Measurements from ENCODE around the gene TMEM220.

TMEM220 gene

GRCh38 chr17:10729334-10730193 lies at the start of gene TMEM220:
Gene TMEM220, minus strand, starts transcription at chr17:10730023. Its CDS starts 172 bp downstream, at chr17:10729851.
- DNase-seq (ENCODE audit: low read depth in 2 of 2) = peak in 1 of 2 experiments; percentile 38

- DNase-seq (ENCODE audit: low read depth in 2 of 2) = no peak
Measured at GRCh38 chr17:10779609-10780008, 49.8 kb upstream of the TMEM220 start.

GRCh38 chr17:10777890-10778289 lies 48.1 kb upstream of the TMEM220 start:
- no peak for DNase-seq (ENCODE audit: low read depth in 2 of 2)

- DNase-seq (ENCODE audit: low read depth in 2 of 2) = no peak
Measured at GRCh38 chr17:10777131-10777807, 47.4 kb upstream of the TMEM220 start.

GRCh38 chr17:10776381-10776780 lies 46.6 kb upstream of the TMEM220 start:
- no peak for DNase-seq (ENCODE audit: low read depth in 2 of 2)

GRCh38 chr17:10775740-10776356 lies 46.0 kb upstream of the TMEM220 start:
- no peak for DNase-seq (ENCODE audit: low read depth in 2 of 2)

- DNase-seq (ENCODE audit: low read depth in 2 of 2) = no peak
Measured at GRCh38 chr17:10775058-10775457, 45.2 kb upstream of the TMEM220 start.

GRCh38 chr17:10773391-10773790 lies 43.6 kb upstream of the TMEM220 start:
- DNase-seq (ENCODE audit: low read depth in 2 of 2) = no peak

GRCh38 chr17:10772425-10773380 lies 42.9 kb upstream of the TMEM220 start:
- DNase-seq (ENCODE audit: low read depth in 2 of 2) = peak; percentile 2 to 59

- DNase-seq (ENCODE audit: low read depth in 2 of 2) = no peak
Measured at GRCh38 chr17:10771148-10771547, 41.3 kb upstream of the TMEM220 start.

GRCh38 chr17:10769840-10770239 lies 40.0 kb upstream of the TMEM220 start:
- DNase-seq (ENCODE audit: low read depth in 2 of 2) = no peak

- DNase-seq (ENCODE audit: low read depth in 2 of 2) = no peak
Measured at GRCh38 chr17:10768750-10769251, 39.0 kb upstream of the TMEM220 start.

GRCh38 chr17:10767232-10767631 lies 37.4 kb upstream of the TMEM220 start:
- DNase-seq (ENCODE audit: low read depth in 2 of 2) = no peak

- DNase-seq (ENCODE audit: low read depth in 2 of 2) = no peak
Measured at GRCh38 chr17:10762037-10762436, 32.2 kb upstream of the TMEM220 start.

- no peak for DNase-seq (ENCODE audit: low read depth in 2 of 2)
Measured at GRCh38 chr17:10761281-10761680, 31.5 kb upstream of the TMEM220 start.

GRCh38 chr17:10758062-10758461 lies 28.2 kb upstream of the TMEM220 start:
- DNase-seq (ENCODE audit: low read depth in 2 of 2) = no peak

- DNase-seq (ENCODE audit: low read depth in 2 of 2) = no peak
Measured at GRCh38 chr17:10757647-10758046, 27.8 kb upstream of the TMEM220 start.

- no peak for DNase-seq (ENCODE audit: low read depth in 2 of 2)
Measured at GRCh38 chr17:10757067-10757466, 27.2 kb upstream of the TMEM220 start.

GRCh38 chr17:10756619-10757018 lies 26.8 kb upstream of the TMEM220 start:
- DNase-seq (ENCODE audit: low read depth in 2 of 2) = no peak

GRCh38 chr17:10756185-10756584 lies 26.4 kb upstream of the TMEM220 start:
- DNase-seq (ENCODE audit: low read depth in 2 of 2) = no peak

GRCh38 chr17:10755592-10756127 lies 25.8 kb upstream of the TMEM220 start:
- DNase-seq (ENCODE audit: low read depth in 2 of 2) = no peak

Measured in stimulated activated CD4-positive, alpha-beta T cell treated with anti-CD3 and anti-CD28 coated beads, Interleukin-12 subunit alpha, Interleukin-12 subunit beta, amount 100 ng/mL, for 24 hours (primary cell).